ENCODE measurements around the gene SPOCK2.

GRCh38 chr10:72012796-72013195, 75.6 kb downstream of the SPOCK2 start:
- TF ChIP-seq CTCF (conservative IDR thresholded peaks at IDR 0.05) (no peak), ZFX (IDR thresholded peaks at IDR 0.05) (no peak)
